C4-2B (cell line): Measurements from ENCODE around the gene GAB1.

ENCODE experiments used
- ZFX ChIP-seq: fragments of 450-650 bp; IDR thresholded peaks from 2 replicates; pipeline ENCODE4 v1.6.1; 2017
- TF ChIP-seq, protein P1 (sequence below): fragments of 450-650 bp; conservative IDR thresholded peaks from 2 replicates; pipeline ENCODE4 v1.5.1; 2017; ENCODE audit warnings: mild to moderate bottlenecking

DNA sequence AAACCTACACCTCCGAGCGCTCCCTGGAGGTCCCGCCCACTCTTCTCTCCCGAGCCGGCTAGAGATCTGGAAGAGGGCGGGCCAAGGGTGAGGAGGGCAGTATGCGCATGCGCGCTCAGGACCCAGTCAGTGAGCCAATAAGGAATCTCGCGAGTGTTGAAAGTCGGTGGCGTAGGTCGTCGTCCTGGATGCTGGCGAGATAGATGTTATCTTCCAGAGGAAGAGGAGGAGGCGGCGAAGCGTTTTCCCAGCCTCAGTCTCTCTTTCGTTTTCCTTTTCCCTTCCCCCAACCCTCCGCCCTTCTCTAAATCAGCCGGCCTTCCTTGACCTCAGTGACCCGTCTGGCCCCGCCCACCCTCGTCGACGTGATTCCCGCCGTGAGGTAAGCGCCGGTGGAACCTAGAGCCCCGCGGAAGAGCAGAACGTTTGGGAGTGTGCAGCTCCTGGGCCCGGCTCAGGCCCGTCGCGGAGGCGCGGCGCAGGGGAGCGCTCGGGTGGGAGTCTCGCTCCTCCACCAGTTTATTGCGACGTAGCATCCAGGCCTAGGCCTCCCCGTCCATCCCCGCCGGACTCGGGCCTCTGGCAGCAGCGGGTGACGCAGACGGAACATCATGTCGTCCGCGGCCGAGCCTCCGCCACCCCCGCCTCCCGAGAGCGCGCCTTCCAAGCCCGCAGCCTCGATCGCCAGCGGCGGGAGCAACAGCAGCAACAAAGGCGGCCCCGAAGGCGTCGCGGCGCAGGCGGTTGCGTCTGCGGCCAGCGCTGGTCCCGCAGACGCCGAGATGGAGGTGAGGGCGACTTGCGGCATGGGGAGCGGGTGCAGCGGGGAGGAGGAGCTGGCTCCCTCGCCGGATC is 176.9 kb downstream of the GAB1 start, which contains the start of gene SMARCA5:
- TF ChIP-seq, protein P1, sequence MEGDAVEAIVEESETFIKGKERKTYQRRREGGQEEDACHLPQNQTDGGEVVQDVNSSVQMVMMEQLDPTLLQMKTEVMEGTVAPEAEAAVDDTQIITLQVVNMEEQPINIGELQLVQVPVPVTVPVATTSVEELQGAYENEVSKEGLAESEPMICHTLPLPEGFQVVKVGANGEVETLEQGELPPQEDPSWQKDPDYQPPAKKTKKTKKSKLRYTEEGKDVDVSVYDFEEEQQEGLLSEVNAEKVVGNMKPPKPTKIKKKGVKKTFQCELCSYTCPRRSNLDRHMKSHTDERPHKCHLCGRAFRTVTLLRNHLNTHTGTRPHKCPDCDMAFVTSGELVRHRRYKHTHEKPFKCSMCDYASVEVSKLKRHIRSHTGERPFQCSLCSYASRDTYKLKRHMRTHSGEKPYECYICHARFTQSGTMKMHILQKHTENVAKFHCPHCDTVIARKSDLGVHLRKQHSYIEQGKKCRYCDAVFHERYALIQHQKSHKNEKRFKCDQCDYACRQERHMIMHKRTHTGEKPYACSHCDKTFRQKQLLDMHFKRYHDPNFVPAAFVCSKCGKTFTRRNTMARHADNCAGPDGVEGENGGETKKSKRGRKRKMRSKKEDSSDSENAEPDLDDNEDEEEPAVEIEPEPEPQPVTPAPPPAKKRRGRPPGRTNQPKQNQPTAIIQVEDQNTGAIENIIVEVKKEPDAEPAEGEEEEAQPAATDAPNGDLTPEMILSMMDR = no peak
- peak; percentile 90 for TF ChIP-seq ZFX
